ENCODE data around the gene MLH3. TPM values are rescaled to one million over a fixed set of nuclear protein-coding genes. Genes with fewer than 3 reads are reported as not detected.

Gene MLH3
- total RNA-seq, 6 donors from 2014 or later = 15.9 to 87.0 (median 24.5) TPM

- Histone ChIP-seq H3K4me3 (no peak overlapping the region), H3K27me3 (no peaks in the 10 kb centered on the region), H3K9me3 (no peaks in the 10 kb centered on the region), H3K4me1 (peaks cover 26 to 53% (median 38%) of the 10 kb centered on the region in 4 donors), H3K36me3 (peaks cover 0 to 16% (median 2%) of the 10 kb centered on the region in 4 donors), H3K27ac (peak overlapping the region in 2 of 4 donors; percentile 30 to 44)
- TF ChIP-seq EP300 (IDR thresholded peaks at IDR 0.05) = no peak
- no peak for TF ChIP-seq POLR2AphosphoS5 (IDR thresholded peaks at IDR 0.05)
- TF ChIP-seq CTCF (IDR thresholded peaks at IDR 0.05) = no peak
- TF ChIP-seq POLR2A (IDR thresholded peaks at IDR 0.05) = no peak
- ATAC-seq (ENCODE audit: low FRiP score in 2 of 2) = no peak
- no peak for DNase-seq
- 7 to 13% methylated on average over 2 of the region's 2 CpGs for WGBS, 2 donors
Observed at GRCh38 chr14:75044322-75044721, 6.9 kb downstream of the MLH3 start.

DNA sequence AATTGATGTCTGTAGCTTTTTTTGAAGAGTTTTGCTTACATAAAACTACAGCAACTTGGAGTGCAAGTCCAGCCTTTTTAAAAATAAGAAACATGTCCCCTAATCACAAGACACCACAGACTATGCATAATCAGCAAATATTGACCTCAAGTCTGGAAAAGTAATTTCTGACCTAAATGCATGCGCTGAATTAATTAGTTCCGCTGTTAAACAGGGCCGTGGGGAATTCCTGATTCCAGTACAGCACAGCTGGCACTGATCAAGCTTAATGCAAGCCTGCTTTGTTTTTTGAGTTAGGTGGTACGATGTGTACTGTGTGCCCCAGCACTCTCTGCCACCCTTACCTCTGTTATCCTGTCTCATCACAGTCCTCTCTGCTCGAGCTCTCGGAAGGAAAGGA lies 9.2 kb downstream of the MLH3 start:
- TF ChIP-seq CTCF (IDR thresholded peaks at IDR 0.05) (no peak), POLR2AphosphoS5 (IDR thresholded peaks at IDR 0.05) (no peak), EP300 (IDR thresholded peaks at IDR 0.05) (no peak), POLR2A (IDR thresholded peaks at IDR 0.05) (no peak)
- Histone ChIP-seq H3K36me3 (peaks cover 0 to 29% (median 6%) of the 10 kb centered on the region in 4 donors), H3K4me3 (no peak overlapping the region), H3K27me3 (no peaks in the 10 kb centered on the region), H3K27ac (peak overlapping the region in 3 of 4 donors; percentile 16 to 53 (median 23)), H3K4me1 (peaks cover 22 to 47% (median 30%) of the 10 kb centered on the region in 4 donors), H3K9me3 (no peaks in the 10 kb centered on the region)
- 81 to 85% methylated on average over 6 of the region's 6 CpGs for WGBS, 2 donors
- no peak for ATAC-seq (ENCODE audit: low FRiP score in 2 of 2)
- DNase-seq = no peak

GRCh38 chr14:75041613-75042012 lies 9.7 kb downstream of the MLH3 start:
- DNase-seq (no peak), ATAC-seq (ENCODE audit: low FRiP score in 2 of 2) (no peak)
- Histone ChIP-seq H3K36me3 (peaks cover 0 to 34% (median 6%) of the 10 kb centered on the region in 4 donors), H3K4me1 (peaks cover 22 to 47% (median 30%) of the 10 kb centered on the region in 4 donors), H3K27ac (peak overlapping the region; percentile 16 to 53 (median 32)), H3K4me3 (no peak overlapping the region), H3K27me3 (no peaks in the 10 kb centered on the region), H3K9me3 (no peaks in the 10 kb centered on the region)
- no peak for TF ChIP-seq CTCF (IDR thresholded peaks at IDR 0.05)
- no peak for TF ChIP-seq POLR2AphosphoS5 (IDR thresholded peaks at IDR 0.05)
- no peak for TF ChIP-seq POLR2A (IDR thresholded peaks at IDR 0.05)
- TF ChIP-seq EP300 (IDR thresholded peaks at IDR 0.05) = no peak
- WGBS, 2 donors = 85 to 89% methylated on average over 4 of the region's 4 CpGs

DNA sequence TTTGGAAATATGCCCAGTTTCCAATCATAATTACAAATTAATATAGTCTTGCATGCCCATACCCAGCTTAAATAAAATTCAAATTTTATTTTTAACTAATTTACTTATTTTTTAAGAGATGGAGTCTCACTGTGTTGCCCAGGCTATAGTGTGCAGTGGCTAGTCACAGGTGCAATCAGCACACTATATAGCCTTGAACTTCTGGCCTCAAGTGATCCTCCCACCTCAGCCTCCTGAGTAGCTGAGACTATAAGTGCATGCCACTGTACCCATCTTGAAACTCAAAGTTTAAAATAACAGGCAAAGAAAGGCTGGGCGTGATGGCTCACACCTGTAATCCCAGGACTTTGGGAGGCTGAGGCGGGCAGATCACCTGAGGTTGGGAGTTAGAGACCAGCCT lies 10.3 kb downstream of the MLH3 start:
- Histone ChIP-seq H3K27ac (peak overlapping the region in 3 of 4 donors; percentile 40 to 61 (median 53)), H3K4me3 (no peak overlapping the region), H3K9me3 (no peaks in the 10 kb centered on the region), H3K36me3 (peaks cover 0 to 39% (median 6%) of the 10 kb centered on the region in 4 donors), H3K27me3 (no peaks in the 10 kb centered on the region), H3K4me1 (peaks cover 22 to 47% (median 28%) of the 10 kb centered on the region in 4 donors)
- 97 to 100% methylated on average over 2 of the region's 2 CpGs for WGBS, 2 donors
- TF ChIP-seq POLR2A (IDR thresholded peaks at IDR 0.05) = no peak
- no peak for TF ChIP-seq CTCF (IDR thresholded peaks at IDR 0.05)
- TF ChIP-seq POLR2AphosphoS5 (IDR thresholded peaks at IDR 0.05) = no peak
- ATAC-seq (ENCODE audit: low FRiP score in 2 of 2) (no peak), DNase-seq (no peak)

- H3K4me3 ChIP-seq = no peak overlapping the region
- H3K9me3 ChIP-seq = no peaks in the 10 kb centered on the region
- H3K27ac ChIP-seq = peak overlapping the region in 2 of 4 donors; percentile 53 to 61
- 52 to 71% methylated on average over 1 of the region's 1 CpG for WGBS, 2 donors
- TF ChIP-seq CTCF (IDR thresholded peaks at IDR 0.05) (no peak), EP300 (IDR thresholded peaks at IDR 0.05) (peak in 2 of 4 donors; percentile 71 to 93)
- peaks cover 0 to 40% (median 6%) of the 10 kb centered on the region in 4 donors for H3K36me3 ChIP-seq
- H3K4me1 ChIP-seq = peaks cover 22 to 44% (median 26%) of the 10 kb centered on the region in 4 donors
- DNase-seq = no peak
- no peaks in the 10 kb centered on the region for H3K27me3 ChIP-seq
- ATAC-seq (ENCODE audit: low FRiP score in 2 of 2) = no peak
Observed at GRCh38 chr14:75040507-75040906, 10.8 kb downstream of the MLH3 start.

Measured in upper lobe of left lung (tissue), 6 donors.